BJ (cell line): ENCODE results near the gene SEPTIN1. TPM values are rescaled to one million over a fixed set of nuclear protein-coding genes. Genes with fewer than 3 reads are reported as not detected.
"Not testable (repeated sequence)": the region's sequence is repeated elsewhere in the genome, so short reads cannot be mapped to it uniquely, and the experiment has no call there.

Experiments
- CTCF ChIA-PET: fragments of 350-600 bp; formaldehyde crosslinking; extraction: SDS; loops from one replicate; lab custom pipeline; 2021; ENCODE audit warnings: antibody characterized with exemption, inconsistent platforms; lab: Yijun Ruan, JAX
- POLR2A ChIA-PET: fragments of 300-600 bp; sonication (Branson Sonifier 250); formaldehyde crosslinking; extraction: SDS; loops from one replicate; lab custom pipeline; 2021; ENCODE audit warnings: antibody characterized with exemption; lab: Charles Lee
- DNase-seq: peaks from one replicate; pipeline ENCODE4 v3.0.0-alpha.2; 2011; ENCODE audit warnings: low read depth
- H3K27me3 ChIP-seq: 2 replicates; pipeline ENCODE4 v1.6.0; 2011; ENCODE audit warnings: low read length; ENCODE audit not compliant: control insufficient read depth, insufficient read depth
- H3K36me3 ChIP-seq: 2 replicates; pipeline ENCODE4 v1.5.1; 2011; ENCODE audit warnings: low read length; ENCODE audit not compliant: control insufficient read depth, insufficient read depth
- H3K4me3 ChIP-seq: 2 replicates; pipeline ENCODE4 v1.5.1; 2011; ENCODE audit warnings: low read depth, mild to moderate bottlenecking, control low read depth, low read length
- polyA plus RNA-seq: library from polyadenylated mRNA; depleted of rRNA; stranded (reverse); fragments of >200 nt; gene quantifications from 2 replicates; pipeline ENCODE4 v1.2.3, GENCODE V29; 2011
- TF ChIP-seq, protein P1 (sequence below): IDR thresholded peaks from 2 replicates; pipeline ENCODE4 v1.5.1; 2011; ENCODE audit warnings: low read depth, mild to moderate bottlenecking, control low read depth, inconsistent platforms, low read length, moderate library complexity; ENCODE audit not compliant: insufficient read depth

Gene SEPTIN1
- polyA plus RNA-seq, 1 experiment = 0.17 TPM

DNA sequence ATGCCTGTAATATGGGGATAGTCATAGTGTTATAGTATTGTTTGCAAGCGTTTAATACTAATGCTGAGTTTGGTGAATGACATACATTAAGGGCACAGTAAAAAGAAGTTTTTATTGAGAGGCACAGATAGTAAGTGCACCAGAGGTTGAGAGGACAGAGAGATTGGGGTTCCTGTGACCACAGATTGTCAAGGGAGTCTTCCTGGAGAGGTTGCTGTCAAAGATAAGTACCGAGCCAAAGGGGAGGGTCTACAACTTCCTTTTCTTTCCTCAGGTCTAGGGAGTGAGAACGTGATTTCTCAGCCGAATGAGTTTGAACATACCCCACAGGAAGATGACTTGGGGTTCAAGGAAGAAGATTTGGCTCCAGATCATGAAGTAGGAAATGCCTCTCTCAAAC is 14.7 kb upstream of the SEPTIN1 start:
- Histone ChIP-seq H3K27me3 (no peaks in the 10 kb centered on the region), H3K4me3 (no peak overlapping the region), H3K36me3 (peaks cover 4% of the 10 kb centered on the region)
- DNase-seq = no peak
- TF ChIP-seq, protein P1, sequence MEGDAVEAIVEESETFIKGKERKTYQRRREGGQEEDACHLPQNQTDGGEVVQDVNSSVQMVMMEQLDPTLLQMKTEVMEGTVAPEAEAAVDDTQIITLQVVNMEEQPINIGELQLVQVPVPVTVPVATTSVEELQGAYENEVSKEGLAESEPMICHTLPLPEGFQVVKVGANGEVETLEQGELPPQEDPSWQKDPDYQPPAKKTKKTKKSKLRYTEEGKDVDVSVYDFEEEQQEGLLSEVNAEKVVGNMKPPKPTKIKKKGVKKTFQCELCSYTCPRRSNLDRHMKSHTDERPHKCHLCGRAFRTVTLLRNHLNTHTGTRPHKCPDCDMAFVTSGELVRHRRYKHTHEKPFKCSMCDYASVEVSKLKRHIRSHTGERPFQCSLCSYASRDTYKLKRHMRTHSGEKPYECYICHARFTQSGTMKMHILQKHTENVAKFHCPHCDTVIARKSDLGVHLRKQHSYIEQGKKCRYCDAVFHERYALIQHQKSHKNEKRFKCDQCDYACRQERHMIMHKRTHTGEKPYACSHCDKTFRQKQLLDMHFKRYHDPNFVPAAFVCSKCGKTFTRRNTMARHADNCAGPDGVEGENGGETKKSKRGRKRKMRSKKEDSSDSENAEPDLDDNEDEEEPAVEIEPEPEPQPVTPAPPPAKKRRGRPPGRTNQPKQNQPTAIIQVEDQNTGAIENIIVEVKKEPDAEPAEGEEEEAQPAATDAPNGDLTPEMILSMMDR = no peak
- ChIA-PET POLR2A (no interaction called here), CTCF (interaction anchor here (1.4 kb wide), 1 partner anchor 10 kb away, joined by 4 read pairs; the partner anchor contains the start of gene ZNF771)

DNA sequence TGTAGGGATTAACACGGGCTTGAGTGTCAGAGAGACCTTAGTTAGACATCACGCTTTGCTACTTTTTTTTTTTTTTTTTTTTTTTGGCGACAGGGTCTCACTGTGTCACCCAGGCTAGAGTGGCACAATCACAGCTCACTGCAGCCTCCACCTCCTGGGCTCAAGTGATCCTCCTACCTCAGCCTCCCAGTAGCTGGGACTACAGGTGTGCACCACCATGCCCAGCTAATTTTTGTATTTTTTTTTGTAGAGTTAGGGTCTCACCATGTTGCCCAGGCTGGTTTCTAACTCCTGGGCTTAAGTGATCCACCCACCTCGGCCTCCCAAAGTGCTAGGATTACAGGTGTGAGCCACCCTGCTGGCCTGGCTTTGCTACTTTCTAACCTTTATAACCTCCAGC is 14.3 kb upstream of the SEPTIN1 start:
- H3K4me3 ChIP-seq, H3K36me3 ChIP-seq, H3K27me3 ChIP-seq, POLR2A ChIA-PET, DNase-seq: not testable (repeated sequence)
- CTCF ChIA-PET = interaction anchor here (1.1 to 2.1 kb wide), 4 partner anchors 8 to 19 kb away, joined by 3 to 8 read pairs (median 6); partner anchors contain the start of gene ZNF771

DNA sequence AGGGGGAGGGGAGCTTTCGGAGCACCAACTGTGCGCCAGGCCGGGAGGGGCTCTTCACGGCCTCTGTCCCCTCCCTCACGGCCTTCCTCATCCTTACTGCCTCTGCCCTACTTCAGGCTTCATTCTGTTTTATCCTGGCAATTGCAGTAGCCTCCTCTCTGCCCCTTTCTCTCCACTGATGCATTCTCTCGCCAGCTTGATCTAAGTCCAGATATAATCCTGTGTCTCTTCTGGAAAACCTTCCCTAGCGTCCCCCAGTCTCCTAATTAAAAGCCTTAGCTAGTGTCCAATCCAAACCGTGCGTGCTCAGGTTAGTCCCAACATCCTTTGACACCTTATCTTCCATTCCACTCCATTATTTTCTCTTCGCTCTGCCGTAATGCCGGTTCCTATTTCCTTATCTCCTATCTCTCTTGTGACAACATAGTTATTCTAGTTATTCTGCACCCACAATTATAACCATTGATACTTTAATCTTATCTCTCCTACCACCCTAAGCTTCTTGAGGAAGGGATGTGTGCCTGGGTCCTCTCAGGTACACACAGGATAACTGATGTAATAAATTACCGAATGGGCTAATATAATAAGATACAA is 13.7 kb upstream of the SEPTIN1 start:
- peak overlapping the region; percentile 81 for H3K4me3 ChIP-seq
- no peaks in the 10 kb centered on the region for H3K27me3 ChIP-seq
- no peak for DNase-seq
- ChIA-PET CTCF (interaction anchor here (1.1 to 2.1 kb wide), 6 partner anchors 9 to 27 kb away, joined by 3 to 8 read pairs (median 5); partner anchors contain the start of gene ZNF771), POLR2A (no interaction called here)
- H3K36me3 ChIP-seq = peaks cover 4% of the 10 kb centered on the region
- TF ChIP-seq, protein P1 = no peak

DNA sequence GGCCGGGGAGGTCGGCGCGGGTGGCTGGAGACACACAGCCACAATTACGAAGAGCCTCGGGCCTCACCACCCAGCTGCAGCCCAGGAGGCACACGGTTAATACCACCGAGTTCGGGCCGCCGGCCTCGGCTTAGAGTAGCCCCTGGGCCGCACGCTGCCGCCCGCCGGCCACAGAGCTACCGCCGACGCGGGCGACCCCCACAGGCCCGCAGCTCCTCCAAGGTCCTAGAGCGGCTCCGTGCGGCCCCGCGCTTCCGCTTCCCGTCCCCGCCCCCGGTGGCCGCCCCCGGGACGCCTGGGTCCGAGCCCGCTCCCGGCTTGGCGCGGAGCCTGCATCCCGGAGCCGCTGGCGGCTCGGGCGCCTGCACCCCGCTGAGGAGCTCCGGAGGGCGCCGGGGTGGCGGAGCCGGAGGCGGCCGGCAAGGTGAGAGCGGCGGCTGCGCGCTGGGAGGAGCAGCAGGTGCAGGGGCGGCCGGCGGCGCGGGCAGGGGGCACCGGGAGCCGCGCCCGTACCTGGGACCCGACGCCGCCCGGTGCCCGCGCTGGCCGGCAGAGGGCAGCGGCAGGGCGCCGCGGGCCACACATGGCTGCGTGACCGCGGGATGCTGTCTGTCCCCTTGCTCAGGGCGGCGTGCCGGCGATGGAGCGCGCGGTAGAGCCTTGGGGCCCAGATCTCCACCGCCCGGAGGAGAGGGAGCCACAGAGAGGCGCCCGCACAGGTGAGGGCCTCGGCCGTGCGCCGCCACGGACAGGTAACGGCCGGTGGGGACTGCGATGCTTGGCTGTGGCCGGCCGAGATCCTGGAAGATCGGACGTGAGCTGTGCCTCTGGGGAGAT is 13.0 kb upstream of the SEPTIN1 start, which contains the start of gene ZNF48:
Gene ZNF48, plus strand, starts transcription at position 266 of the 837 bp plus-strand sequence. Its CDS starts 375 bp downstream, at position 641.
- POLR2A ChIA-PET = no interaction called here
- Histone ChIP-seq H3K4me3 (peak within 1 kb of the TSS; percentile 81), H3K36me3 (peaks cover 4% of the 10 kb centered on the region), H3K27me3 (no peaks in the 10 kb centered on the region)
- CTCF ChIA-PET = interaction anchor here (0.9 to 2.1 kb wide), 9 partner anchors 9 to 303 kb away, joined by 3 to 8 read pairs (median 5); partner anchors contain the start of genes ZNF771 and ZNF785
- peak; percentile 41 for DNase-seq
- TF ChIP-seq, protein P1 = peak; percentile 16; the same call in 1 of the 2 replicates

DNA sequence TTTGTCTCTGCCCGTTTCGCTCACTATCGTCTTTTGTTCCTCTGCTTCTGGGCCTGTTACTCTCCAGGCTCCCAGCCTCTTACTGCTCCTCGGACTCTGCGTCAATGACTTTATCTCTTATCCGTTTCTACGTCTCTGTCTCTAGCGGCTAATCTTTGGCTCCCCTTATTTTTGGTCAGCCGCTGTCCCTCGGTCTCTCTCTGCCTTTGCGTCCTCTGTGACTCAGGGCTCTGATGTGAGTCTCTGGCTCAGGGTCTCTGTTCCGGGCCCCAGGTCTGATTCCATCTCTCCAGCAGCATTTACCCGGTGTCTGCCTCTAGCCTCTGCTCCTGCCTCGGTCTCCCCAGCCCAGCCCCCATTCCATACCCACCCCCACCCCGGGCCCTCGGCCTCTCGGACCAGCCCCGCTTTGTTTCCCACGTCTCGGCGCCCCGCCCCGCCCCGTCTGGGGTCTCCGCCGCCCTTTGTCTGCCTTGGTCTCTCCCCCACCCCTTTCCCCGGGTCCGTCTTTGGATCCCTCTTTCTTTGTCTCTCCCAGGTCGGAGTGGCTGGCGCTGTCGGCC is 12.3 kb upstream of the SEPTIN1 start:
- TF ChIP-seq, protein P1 = no peak
- no peak for DNase-seq
- Histone ChIP-seq H3K36me3 (peaks cover 4% of the 10 kb centered on the region), H3K27me3 (no peaks in the 10 kb centered on the region), H3K4me3 (peak overlapping the region; percentile 81)
- ChIA-PET POLR2A (no interaction called here), CTCF (interaction anchor here (0.9 to 2.1 kb wide), 8 partner anchors 8 to 302 kb away, joined by 3 to 8 read pairs (median 5); partner anchors contain the start of genes ZNF771 and ZNF785)
